ENCODE measurements around the gene TMEM108.

The TMEM108 gene

GRCh38 chr3:133301731-133302130 is 263.5 kb downstream of the TMEM108 start:
- DNase-seq (ENCODE audit: low read depth in 4 of 4, low spot score in 1 of 4): no peak

- no peak for DNase-seq (ENCODE audit: low read depth in 4 of 4, low spot score in 1 of 4)
These were observed 265.2 kb downstream of the TMEM108 start for GRCh38 chr3:133303430-133303829.

GRCh38 chr3:133317866-133318265 is 279.7 kb downstream of the TMEM108 start:
- DNase-seq (ENCODE audit: low read depth in 4 of 4, low spot score in 1 of 4): no peak

- no peak for DNase-seq (ENCODE audit: low read depth in 4 of 4, low spot score in 1 of 4)
These were observed 290.2 kb downstream of the TMEM108 start for GRCh38 chr3:133328373-133328772.

- DNase-seq (ENCODE audit: low read depth in 4 of 4, low spot score in 1 of 4): no peak
These were observed 291.4 kb downstream of the TMEM108 start for GRCh38 chr3:133329626-133330025.

- no peak for DNase-seq (ENCODE audit: low read depth in 4 of 4, low spot score in 1 of 4)
These were observed 291.9 kb downstream of the TMEM108 start for GRCh38 chr3:133330065-133330464.

GRCh38 chr3:133330522-133330921 is 292.3 kb downstream of the TMEM108 start:
- no peak for DNase-seq (ENCODE audit: low read depth in 4 of 4, low spot score in 1 of 4)

- no peak for DNase-seq (ENCODE audit: low read depth in 4 of 4, low spot score in 1 of 4)
These were observed 316.5 kb downstream of the TMEM108 start for GRCh38 chr3:133354721-133355120.

GRCh38 chr3:133360476-133360875 is 322.3 kb downstream of the TMEM108 start:
- DNase-seq (ENCODE audit: low read depth in 4 of 4, low spot score in 1 of 4): no peak

- no peak for DNase-seq (ENCODE audit: low read depth in 4 of 4, low spot score in 1 of 4)
These were observed 322.8 kb downstream of the TMEM108 start for GRCh38 chr3:133361011-133361410.

- DNase-seq (ENCODE audit: low read depth in 4 of 4, low spot score in 1 of 4): no peak
These were observed 323.2 kb downstream of the TMEM108 start for GRCh38 chr3:133361435-133361834.

GRCh38 chr3:133362539-133362938 is 324.3 kb downstream of the TMEM108 start:
- no peak for DNase-seq (ENCODE audit: low read depth in 4 of 4, low spot score in 1 of 4)

- DNase-seq (ENCODE audit: low read depth in 4 of 4, low spot score in 1 of 4): no peak
These were observed 326.5 kb downstream of the TMEM108 start for GRCh38 chr3:133364704-133365103.

GRCh38 chr3:133366921-133367320 is 328.7 kb downstream of the TMEM108 start:
- no peak for DNase-seq (ENCODE audit: low read depth in 4 of 4, low spot score in 1 of 4)

- no peak for DNase-seq (ENCODE audit: low read depth in 4 of 4, low spot score in 1 of 4)
These were observed 329.2 kb downstream of the TMEM108 start for GRCh38 chr3:133367403-133367802.

- DNase-seq (ENCODE audit: low read depth in 4 of 4, low spot score in 1 of 4): no peak
These were observed 329.8 kb downstream of the TMEM108 start for GRCh38 chr3:133367956-133368355.

- DNase-seq (ENCODE audit: low read depth in 4 of 4, low spot score in 1 of 4): no peak
These were observed 330.3 kb downstream of the TMEM108 start for GRCh38 chr3:133368371-133369067.

GRCh38 chr3:133369068-133369440 is 330.9 kb downstream of the TMEM108 start:
- no peak for DNase-seq (ENCODE audit: low read depth in 4 of 4, low spot score in 1 of 4)

- DNase-seq (ENCODE audit: low read depth in 4 of 4, low spot score in 1 of 4): no peak
These were observed 333.0 kb downstream of the TMEM108 start for GRCh38 chr3:133371181-133371580.

- DNase-seq (ENCODE audit: low read depth in 4 of 4, low spot score in 1 of 4): no peak
These were observed 333.5 kb downstream of the TMEM108 start for GRCh38 chr3:133371676-133372075.

GRCh38 chr3:133374708-133375402 is 336.7 kb downstream of the TMEM108 start:
- no peak for DNase-seq (ENCODE audit: low read depth in 4 of 4, low spot score in 1 of 4)

- DNase-seq (ENCODE audit: low read depth in 4 of 4, low spot score in 1 of 4): no peak
These were observed 337.2 kb downstream of the TMEM108 start for GRCh38 chr3:133375403-133375745.

- no peak for DNase-seq (ENCODE audit: low read depth in 4 of 4, low spot score in 1 of 4)
These were observed 338.6 kb downstream of the TMEM108 start for GRCh38 chr3:133376810-133377209.

Measured in stimulated activated CD4-positive, alpha-beta T cell treated with anti-CD3 and anti-CD28 coated beads, Interleukin-1b, Interleukin-23, amount 100 ng/mL, for 24 hours (primary cell).